Kidney tubule cell (primary cell): ENCODE data around the gene HK1.

Experiments
- DNase-seq: peaks from one replicate; pipeline ENCODE4 v3.0.0-alpha.2; 2018; ENCODE audit warnings: low spot score

The HK1 gene

GRCh38 chr10:69346776-69347175 is 68.5 kb downstream of the HK1 start:
- DNase-seq, result no peak

DNA sequence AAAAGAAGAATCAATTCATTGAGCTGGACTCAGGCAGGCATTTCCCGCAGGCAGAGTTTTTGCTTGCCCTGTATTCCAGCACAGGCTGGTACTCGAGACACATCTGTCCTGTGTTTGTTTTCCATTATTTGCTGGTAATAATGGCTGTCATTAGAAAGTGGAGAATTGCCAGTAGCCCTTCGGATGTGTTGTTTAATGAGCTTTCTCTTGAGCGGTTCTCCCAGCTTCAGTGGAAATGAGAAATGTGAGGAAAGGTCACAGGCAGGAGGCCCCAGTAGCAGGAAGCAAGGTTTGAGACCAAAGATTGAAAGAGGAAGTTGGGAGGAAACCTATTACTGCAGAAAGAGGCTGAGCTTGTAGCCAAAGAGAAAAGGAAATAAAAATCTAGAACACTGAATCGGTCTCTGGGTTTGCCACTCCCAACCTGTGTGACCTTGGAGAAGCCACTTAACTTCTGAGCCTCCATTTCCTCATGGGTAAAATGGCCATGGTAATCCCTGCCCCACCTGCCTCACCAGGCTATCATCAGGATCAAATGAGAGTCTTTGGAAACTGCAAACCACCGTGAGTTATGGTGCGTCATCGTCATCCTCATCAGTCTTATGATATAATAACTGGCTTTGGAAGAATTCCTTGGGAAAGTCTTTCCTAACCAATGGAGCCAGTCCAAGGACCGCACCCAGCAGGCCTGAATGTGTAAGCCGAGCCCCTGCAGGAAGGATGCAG is 70.7 kb downstream of the HK1 start:
- peak; percentile 15 for DNase-seq

- no peak for DNase-seq
These were observed 71.2 kb downstream of the HK1 start for GRCh38 chr10:69349542-69349888.

GRCh38 chr10:69351589-69351988 is 73.3 kb downstream of the HK1 start:
- no peak for DNase-seq

DNA sequence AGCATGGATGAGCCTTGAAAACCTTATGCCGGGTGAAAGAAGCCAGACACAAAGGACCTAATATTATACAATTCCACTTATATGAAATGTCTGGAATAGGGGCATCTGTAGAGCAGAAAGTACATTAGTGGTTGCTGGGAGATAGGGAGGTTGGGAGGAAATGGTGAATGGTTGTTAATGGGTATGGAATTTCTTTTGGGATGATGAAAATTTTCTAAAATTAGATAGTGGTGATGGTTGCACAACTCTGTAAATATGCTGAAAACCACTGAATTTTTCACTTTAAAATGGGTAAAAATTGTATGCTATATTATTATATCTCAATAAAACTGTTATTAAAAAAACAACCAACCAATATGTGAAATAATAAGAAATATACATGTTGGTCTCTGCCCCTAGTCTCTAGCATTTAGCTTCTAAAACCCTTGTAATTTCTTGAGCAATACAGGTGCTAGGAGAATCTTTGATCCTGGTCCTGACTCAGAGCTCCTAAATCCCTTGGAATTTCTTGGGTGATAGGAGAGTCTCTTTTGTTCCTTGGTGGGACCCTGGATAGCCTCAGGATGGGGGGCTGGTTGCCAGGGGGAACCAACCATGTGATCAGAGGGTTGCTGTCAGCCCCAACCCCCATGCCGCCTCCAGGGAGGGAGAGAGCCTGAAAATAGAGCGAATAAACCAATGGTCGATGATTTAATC is 74.4 kb downstream of the HK1 start:
- peak; percentile 16 for DNase-seq

- no peak for DNase-seq
These were observed 75.8 kb downstream of the HK1 start for GRCh38 chr10:69353977-69354635.

- DNase-seq, result no peak
These were observed 77.9 kb downstream of the HK1 start for GRCh38 chr10:69356187-69356586.

- no peak for DNase-seq
These were observed 80.0 kb downstream of the HK1 start for GRCh38 chr10:69358148-69358795.

- no peak for DNase-seq
These were observed 80.9 kb downstream of the HK1 start for GRCh38 chr10:69359148-69359547.

GRCh38 chr10:69359594-69359993 is 81.3 kb downstream of the HK1 start:
- no peak for DNase-seq

DNA sequence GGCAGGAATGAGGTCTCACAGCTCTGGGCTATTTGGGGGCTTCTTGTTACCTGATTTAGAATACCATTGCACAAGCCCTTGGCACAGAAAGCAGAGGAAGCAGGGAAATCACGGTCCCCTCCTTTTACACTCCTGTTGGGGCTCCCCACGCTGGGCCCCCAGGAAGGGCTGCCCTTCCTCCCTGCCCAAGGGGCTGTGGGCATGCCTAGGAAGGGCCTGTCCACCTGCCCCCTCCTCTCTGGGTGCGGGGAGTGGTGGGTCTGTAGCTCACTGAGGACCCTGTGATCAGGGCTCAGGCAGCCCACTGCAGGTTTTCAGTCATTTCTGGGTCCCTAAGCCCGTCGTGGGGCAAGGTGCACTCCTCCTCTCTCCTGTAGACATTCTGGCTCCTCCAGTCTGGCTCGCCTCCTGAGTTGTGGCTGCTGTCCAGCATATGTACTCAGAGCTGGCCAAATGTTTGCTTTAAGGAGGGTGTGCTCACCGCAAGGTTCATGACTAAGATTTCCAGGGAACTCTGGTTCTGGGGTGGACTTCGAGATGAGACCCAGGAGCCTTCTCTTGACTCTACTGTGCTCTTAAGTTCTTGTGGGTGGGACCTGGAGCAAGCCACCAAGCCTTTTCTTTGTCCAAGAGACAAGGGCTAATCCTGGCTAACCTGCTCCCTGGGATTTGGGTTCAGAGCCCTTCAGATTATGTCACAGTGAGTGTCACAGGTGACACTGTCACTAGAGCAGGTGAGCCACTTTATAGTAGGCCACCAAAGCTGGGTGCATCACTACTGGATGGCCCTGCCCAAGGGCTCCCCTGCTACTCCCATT is 82.4 kb downstream of the HK1 start:
- peak; percentile 76 for DNase-seq

- DNase-seq, result no peak
These were observed 83.0 kb downstream of the HK1 start for GRCh38 chr10:69361303-69361614.

GRCh38 chr10:69362471-69362954 is 84.2 kb downstream of the HK1 start:
- DNase-seq, result peak; percentile 63

- DNase-seq, result no peak
These were observed 85.4 kb downstream of the HK1 start for GRCh38 chr10:69363666-69364065.

- DNase-seq, result no peak
These were observed 86.1 kb downstream of the HK1 start for GRCh38 chr10:69364232-69364940.

DNA sequence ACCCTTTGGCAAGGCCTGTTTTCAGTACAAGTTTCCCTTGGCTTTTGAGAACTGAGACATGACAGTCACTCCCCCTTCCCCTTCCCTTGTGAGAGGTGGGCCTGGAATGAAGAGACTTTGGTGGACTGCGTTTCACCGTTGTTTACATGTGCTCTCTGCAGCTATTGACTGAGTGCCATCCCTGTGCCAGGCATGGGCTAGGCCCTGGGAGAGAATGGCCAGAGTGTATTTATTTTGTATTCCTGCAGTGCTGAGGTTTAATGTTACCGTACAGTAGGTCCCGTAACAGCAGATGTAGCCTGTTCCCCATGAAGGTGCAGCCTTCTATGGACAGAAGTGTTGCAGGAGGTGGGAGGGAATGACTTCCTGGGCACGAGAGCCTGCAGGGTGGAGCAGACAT is 88.4 kb downstream of the HK1 start:
- no peak for DNase-seq

- DNase-seq, result no peak
These were observed 89.2 kb downstream of the HK1 start for GRCh38 chr10:69367469-69367868.

DNA sequence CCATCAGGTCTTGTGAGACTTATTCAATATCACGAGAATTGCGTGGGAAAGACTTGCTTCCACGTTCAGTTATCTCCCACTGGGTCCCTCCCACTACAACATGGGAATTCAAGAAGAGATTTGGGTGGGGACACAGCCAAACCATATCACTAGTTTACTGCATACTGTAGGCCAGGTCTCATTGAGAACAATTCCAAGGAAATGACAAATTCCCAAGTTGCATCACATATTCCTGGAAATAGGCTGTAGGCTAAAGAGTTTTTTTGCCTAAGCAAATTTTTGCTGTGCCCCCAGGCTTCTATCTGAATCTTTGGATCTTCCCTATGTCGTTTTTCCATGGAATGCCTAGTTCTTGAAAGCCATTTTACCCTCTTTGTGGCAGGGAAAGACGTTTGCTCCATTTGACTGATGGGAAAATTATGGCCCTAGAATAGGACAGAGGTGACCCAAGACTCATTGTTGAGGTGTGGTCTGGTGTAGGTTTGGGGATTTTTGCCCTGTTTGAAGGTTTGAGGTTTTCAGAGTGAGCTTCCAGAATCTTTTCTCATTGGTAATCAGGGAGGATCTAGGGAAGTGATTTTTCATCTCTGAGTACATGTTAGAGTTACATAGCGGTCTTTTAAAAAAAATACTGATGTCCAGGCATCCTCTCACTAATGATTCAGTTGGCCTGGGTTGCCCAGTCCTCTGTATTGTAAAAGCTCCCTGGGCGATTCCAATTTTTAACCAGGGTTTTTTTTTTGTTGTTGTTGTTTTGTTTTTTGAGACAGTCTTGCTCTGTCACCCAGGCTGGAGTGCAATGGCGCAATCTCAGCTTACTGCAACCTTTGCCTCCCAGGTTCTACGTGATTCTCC is 94.1 kb downstream of the HK1 start:
- no peak for DNase-seq

DNA sequence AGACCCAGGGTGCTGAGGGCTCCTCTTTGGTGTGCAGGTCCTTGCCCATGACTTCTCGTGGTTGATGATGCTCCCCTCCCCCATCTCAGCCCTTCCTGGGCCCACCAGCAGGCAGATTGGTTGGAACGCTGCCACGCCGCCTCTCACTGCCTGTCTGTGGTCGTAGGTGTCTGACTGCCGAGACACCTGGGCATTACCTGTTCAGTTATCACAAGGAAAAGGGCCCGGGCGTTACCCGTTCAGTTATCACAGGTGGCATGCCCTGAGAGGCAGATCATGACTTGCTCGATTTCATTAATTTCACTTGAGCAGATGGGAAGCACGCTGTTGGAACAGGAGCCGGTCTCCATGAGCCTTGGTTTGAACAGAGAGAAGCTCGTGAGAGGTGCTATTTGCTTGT is 95.9 kb downstream of the HK1 start:
- DNase-seq, result no peak

- DNase-seq, result no peak
These were observed 96.6 kb downstream of the HK1 start for GRCh38 chr10:69374931-69375306.
